NOMO-1 (cell line): ENCODE results near the gene RUFY4.

Experiments used
- DNase-seq, 2 experiments: peaks; one replicate each; lab custom pipeline; 2025; ENCODE audit not compliant: unreplicated experiment in 2 of 2; lab: John Stamatoyannopoulos, UW

Gene RUFY4

DNA sequence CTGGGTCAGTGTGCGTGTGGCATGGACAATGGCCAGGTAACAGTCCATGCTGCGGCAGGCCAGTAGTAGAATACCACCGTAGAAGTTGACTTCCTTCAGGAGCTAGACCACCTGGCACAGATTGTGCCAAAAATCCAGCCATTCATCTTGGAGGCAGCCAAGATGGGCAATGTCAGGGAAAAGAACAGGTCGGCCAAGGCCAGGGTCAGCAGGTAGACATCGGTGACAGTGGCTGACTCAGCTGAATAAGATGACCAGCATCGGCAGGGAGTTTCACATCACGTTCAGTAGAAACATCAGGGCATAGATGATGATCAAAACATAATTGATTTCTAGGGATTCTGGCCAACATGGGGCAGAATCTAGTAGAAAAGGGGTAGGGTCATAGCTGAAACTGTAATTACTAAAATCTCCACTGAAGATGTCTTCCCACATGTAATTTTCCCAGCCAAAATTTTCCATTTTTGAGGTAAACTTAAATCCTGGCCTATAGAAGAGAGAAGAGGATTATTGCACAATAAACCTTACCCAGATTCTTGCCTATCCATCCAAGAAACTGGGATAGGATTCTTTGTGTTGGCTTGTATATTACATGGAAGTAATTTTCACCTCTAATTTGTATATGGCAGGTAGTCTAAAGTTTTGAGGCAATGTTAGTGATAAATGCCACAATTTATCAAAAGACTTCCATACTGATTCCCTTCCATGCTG, 7.9 kb upstream of the RUFY4 start:
- DNase-seq: no peak

DNA sequence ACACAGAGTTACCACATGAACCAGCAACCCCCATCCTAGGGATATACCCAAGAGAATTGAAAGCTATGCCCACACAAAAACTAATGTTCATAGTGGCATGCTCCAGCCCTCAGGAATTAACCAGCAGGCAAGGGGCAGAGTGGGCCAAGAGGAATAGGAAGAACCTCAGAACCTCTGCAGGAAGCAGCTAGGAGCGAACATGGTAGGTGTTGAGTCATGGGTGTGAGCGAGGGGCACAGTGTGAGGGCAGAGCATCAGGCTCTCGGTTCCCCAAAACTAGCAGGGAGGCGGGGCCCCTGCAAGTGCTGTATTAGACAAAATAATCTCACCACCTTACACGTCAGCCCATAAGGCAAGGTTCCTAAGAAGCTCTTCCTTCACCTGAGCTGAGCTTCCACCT, 5.6 kb upstream of the RUFY4 start:
- peak; percentile 81 to 82 for DNase-seq

DNA sequence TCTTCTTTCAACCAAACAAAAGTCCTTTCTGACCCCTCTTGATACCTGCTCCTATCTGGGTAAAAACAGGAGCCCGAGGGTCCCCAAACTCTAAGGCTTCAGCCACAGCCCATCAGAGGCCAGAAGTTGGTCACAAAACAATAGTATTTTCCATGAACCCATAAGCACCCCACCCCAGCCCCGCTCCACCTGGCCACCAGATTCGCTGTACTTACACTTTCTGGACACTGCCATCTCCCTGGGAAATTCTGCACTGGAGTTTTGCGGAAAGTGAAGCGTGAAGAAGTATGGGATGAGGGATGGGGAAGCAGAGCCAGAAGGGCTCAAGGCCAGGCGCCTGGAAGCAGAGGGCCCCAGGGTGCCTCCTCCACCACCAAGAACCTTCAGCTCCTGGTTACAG, 5.2 kb upstream of the RUFY4 start:
- no peak for DNase-seq

DNA sequence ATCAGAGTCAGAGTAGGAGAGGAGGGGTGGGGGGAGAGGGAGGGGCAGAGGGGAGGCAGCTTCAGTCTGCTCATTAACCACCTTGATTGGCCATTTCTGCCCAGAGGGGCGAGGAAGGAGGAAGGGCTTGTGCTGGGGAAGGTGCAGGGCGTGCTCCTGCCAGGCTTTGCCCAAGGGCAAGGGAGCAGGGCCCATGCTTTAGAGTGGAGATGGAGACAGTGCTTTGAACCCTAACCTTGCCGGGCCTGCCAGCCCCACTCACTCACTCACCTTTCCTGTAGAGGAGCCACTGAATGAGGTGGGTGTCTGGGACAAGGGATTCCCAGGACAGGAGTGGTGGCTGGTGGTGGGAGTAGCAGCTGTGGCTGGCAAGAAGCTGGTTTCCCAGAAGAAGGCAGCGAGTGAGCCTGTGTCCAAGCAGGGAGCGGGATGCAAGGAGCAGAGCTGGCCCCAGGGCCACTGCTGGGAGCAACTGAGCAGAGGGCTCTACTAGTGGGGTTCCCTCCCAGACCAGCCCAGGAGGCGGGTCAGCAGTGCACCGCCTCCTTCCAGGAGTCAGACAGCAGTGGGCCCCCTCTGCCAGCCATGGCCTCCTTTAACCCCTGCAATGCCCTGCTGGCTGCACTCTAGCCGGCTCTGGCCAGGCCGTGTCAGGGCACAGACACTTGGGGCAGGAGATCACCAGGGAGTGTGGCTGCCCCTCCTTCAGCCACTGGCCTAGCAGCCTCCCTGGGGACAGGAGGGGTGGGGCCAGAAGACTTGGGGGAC, 3.6 kb upstream of the RUFY4 start:
- DNase-seq: peak; percentile 70 to 72

DNA sequence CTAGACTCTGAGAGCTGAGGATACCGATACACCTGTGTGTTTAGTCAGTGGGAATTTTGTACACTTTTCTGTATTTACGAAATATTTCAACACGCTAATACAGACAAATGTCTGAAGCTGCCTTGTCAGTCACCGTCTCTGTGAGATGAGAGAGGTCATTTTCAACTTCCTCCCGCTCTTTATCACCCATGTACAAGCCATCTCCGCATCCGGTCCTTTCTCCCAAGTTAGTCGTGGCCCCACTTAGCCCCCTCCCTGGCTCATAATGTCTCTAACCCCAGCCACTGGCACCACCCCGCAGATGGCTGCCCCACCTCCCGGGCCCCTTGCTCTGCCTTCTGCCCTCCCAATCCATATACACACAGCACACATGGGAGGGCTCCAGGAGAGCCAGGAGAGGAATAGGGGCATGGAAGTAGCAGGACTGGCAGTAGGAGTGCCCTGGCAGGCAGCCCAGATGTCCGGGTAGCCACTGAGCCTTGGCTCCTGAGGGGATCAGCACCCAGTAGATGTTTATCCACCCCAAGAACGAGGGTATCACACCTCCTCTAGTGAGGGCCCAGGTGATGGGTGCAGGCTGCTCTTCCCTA, 2.0 kb upstream of the RUFY4 start:
- peak; percentile 40 to 63 for DNase-seq

DNA sequence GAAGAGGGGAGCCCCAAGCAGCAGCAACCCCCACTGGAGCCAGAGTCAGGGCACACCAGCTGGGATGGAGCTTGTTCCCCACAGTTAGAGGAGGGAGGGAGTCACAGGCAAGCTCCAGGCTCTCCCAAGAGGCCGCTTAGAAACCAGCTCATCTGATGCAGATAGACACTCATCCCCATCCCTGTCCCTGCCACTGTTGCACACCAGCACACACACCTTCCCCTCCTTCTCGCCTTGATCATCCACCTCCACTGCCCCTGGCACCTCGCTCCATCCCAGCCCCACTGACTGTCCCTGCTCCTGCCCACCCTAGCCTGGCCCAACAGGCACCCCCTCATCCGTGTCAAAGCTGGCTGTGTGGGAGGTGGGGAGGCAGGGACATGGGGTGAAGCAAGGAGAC, 1.5 kb upstream of the RUFY4 start:
- no peak for DNase-seq

DNA sequence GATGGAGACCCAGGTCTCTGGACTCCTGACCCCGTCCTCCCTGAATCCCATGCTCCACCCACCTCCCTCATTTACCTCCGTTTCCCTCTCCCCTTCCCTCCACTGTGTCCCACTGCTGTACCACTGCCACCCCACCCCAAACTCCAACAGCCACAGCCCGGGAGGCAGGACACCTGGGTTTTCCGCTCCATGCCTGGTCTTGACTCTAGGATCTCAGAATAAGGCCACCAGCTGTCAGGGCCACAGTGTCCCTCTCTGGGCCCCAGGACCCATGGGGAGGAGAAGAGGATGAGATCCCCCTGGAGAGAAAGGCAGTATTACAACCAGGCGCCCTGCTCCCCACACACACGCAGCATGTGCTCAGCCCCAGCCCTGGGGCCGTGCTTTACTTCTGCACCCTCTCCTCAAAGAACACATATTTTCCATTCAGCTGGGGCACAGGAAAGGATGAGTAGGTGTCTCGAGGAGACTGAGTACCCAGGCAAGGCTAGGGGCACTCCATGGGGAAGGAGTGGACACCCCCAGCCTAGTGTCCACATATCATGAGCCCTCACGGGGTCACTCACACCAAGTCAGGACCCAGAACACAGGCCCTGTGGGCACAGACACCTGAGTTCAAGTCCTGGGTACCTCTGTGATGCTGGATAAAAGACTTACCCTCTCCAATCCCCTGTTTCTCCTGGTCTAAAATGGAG, 700 bp downstream of the RUFY4 start:
- DNase-seq: no peak

DNA sequence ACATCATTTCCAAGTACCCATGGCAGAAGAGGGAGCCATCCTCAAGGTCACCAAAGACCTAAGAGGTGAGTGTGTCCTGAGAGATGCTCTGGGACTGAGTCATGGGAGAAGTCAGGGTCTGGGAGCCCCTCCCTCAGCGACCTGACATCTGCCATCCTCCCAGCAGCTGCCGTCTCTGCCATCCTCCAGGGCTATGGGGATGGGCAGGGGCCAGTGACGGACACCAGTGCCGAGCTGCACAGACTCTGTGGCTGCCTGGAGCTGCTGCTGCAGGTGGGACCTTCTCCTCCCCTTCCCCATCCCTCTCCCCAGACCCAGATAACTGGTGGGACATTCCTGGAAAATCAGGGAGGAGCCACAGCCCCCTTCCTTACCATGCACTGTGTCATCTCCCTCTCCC, 1.5 kb downstream of the RUFY4 start:
- no peak for DNase-seq

DNA sequence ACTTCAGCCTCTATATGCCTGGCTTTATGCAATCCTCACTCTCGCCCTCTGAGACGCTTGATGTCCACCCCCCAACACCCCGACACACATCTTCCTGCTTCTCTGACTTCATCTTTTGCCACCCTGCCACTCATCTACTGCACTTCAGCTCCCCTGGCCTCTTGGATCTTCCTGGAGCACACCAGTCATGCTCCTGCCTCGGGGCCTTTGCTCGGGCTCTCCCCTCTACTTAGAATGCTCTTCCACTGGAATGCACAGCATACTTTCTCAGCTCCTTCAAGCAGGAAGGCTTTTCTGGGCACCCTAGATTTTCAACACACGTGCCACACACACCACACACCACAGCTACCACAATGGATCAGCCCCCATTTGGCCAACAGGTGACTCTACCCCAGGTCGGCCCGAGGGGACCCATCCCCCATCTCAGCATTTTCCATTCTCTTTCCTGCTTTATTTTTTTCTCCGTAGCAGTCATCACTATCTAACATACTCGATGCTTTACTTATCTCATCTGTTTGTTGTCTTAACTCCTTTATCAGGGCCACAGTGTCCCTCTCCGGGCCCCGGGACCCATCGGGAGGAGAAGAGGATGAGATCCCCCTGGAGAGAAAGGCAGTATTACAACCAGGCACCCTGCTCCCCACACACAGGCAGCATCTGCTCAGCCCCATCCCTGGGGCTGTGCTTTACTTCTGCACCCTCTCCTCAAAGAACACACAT, 2.3 kb downstream of the RUFY4 start:
- no peak for DNase-seq

DNA sequence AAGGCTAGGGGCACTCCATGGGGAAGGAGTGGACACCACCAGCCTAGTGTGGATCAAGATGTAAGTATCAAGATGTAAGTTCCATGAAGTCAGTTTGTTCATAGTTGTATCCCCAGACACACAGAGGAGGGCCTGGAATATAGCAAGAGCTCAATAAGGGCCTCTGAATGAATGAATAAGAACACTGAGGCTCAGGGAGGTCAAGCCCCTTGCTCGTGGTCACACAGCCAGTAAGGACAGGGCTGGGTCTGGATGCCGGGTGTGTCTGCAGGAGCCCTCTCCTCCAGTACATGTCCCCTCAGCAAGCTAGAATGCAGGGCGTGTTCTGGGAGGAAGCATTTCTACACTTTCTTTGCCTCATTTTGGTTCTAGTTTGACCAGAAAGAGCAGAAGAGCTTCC, 2.9 kb downstream of the RUFY4 start:
- no peak for DNase-seq

DNA sequence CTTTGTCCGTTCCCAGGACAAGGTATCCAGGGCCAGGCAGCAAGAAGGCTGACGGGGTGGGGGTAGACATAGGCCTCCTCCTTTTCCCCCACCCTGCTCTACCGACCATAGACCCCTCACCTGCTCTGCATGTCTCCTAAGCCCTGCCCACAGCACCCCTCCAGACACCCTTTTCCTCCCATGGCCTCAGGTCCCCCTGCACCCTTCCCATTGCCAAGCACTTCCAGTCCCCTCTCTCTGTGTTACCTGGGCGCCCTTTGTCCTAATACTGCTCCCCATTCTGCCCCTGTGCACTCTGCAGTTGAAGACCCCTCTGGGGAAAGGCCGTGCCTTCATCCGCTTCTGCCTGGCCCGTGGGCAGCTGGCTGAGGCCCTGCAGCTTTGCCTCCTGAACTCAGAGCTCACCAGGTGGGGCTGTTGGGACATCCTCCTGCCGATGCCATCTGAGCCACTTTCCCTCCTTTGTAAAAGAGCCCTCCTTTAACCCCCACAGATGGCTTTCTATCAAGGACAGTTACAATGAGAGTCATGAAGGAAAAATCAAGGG, 3.5 kb downstream of the RUFY4 start:
- no peak for DNase-seq

DNA sequence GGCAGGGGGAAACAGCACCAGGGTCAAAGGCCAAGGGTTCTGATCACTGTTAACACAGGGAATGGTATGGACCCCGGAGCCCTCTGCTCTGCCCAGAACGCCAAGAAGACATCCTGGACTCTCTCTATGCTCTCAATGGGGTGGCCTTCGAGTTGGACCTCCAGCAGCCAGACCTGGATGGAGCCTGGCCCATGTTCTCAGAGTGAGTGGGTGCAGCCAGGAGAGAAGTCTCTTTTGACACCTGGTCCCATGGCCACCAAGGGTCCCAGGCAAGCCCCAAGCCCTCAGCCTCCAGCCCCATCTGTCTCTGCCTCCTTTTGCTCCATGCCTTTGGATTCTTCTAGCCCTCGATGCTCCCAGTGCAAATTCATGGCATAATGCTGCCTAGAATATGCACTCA, 4.1 kb downstream of the RUFY4 start:
- DNase-seq: no peak

DNA sequence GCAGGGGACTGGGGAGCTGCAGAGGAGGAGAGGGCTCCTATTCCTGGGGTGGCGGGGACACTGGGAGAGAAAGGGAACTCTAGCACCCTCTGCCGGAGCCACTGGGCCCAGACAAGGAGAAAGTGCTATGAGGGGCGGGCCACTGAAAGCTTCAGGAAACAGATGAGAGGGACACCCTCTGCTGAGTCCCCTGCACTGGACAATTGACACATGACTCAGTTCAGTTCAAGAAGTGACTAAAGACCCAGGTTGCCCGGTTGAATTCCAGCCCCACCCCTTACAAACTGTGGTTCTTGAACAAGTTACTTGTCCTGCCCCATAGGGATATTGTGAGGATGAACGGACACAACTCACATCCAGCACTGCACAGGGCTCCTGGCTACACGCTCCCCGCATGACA, 5.0 kb downstream of the RUFY4 start:
- peak; percentile 27 to 35 for DNase-seq

DNA sequence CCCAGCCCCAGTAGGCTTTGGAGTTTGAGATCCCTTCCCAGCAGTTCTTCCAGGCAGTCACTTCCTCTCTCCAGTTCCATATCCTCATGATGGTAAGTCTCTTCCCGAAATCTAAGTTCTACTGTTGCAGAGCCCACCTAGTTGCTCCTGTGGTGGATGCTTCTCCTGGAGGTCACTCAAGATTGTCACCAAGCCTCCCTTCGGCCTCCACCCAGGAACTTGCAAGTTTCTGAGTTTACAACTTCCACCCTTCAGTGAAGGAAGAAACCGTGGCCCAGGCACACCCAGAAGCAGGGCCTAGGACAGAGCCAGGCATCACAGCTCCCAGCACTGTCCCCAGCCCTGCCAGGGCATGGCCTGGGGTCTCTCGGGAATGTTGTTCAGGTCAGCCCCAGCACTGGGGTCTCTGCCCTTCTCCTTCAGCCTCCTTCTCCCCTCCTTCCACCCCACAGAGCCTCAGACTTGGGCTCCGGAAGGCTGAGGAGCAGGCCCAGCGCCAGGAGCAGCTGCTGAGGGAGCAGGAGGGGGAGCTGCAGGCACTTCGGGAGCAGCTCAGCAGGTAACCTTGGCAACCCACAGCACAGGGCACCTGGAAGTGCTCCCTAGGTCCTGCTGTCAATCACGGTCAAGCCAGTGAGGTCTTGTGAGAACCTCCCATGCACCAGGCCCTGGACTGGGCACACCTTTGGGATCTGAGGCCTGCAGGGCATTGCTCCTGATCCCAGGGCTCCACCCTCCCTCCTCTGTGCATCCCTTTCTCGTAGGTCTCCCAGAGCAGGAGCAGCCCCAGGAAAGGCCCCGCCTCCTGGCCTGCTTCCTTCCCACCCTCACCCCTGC, 7.1 kb downstream of the RUFY4 start:
- DNase-seq: no peak

DNA sequence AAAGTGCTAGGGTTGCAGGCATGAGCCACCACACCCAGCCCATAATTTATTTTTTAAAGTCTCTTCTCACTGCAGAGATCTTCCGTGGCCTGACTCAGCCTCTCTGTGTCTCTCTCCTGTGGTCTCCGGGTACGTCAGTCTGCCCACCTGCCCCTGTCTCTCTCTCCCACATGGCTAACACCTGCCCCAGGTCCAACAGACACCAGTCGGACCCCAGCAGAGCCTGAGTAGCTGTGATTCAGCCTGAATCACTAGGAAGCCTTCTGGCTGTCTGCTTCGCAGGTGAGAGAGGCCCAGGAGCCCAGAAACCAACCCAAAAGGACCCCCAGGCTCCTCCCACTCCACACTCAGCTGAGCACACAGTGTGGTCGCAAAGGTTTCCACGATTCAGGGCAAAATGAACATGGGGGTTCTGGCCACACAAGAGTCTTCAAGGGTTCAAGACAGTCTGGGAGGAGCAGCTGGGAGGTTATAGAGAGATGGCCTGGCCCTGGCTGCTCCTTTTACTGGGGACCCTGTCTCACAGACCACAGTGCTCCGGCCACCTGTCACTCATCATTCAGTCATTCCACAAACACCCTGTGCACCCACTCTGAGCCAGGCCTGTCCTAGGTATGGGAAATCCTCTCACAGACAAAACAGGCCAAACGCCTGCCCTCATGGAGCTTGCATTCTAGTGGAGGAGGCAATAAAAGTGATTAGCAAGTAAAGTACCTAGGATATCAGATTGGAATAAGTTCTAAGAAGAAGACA, 8.6 kb downstream of the RUFY4 start:
- DNase-seq: no peak

DNA sequence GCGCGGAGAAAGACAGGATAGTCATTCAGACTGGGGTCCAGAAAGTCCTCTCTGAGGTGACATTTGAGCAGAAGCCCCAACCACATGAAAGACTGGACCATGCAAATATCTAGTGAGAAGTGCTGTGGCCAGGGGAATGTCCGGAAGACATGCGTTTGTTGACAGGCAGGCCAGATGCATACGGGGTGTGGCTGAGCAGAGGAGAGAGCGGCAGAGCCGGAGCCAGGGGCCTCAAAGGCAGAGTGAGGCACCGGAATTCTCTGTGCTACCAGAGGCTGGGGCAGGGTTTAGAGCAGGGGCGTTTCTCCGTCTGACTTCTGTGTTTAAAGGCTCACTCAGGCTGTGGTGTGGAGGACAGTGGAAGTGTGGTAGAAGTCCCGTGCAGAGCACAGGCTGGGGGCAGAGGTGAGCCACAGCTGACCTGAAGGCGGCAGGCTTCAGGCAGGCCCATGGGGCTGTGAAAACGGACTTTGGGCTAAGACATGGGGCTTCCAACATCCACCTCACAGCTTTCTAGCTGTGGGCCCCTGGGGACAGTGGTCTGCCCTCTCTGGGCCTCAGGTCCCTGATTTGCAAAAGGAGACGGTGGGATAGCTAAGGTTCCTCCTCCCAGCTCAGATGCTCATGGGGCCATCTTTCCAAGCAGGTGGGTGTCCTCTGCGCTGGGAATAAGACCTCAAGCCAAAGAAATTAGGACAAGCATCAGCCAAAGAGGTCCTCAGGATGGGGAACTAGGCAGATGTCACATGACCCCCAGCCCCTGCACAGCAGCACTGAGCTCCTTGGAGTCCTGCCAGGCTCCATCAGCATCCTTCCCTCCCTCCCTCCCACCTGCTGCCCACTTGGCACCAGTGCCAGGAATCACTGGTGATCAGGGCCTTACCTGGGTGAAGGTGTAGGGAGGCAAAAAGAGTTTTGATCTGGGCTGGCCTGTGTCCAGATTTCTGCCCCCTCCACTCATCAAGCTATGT, 11.2 kb downstream of the RUFY4 start:
- no peak for DNase-seq

DNA sequence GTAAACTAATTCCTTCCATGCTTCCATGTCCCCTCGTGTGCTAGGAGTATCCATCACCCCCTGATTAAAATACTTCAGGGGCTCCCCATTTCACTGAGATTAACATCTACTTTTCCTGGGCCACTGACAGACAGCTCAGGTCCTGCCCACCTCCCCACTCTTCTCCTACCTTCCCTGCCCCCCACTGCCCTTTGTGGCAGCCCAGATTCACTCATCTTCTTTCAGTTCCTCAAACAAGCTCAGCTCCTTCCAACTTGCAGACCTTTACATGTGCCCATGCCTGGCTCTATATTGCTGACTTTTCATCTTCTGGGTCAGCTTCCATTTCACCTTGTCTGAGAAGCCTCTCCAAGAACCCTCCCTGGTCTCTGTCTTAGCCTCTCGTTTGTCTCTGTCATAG, 12.0 kb downstream of the RUFY4 start:
- peak; percentile 68 to 74 for DNase-seq

DNA sequence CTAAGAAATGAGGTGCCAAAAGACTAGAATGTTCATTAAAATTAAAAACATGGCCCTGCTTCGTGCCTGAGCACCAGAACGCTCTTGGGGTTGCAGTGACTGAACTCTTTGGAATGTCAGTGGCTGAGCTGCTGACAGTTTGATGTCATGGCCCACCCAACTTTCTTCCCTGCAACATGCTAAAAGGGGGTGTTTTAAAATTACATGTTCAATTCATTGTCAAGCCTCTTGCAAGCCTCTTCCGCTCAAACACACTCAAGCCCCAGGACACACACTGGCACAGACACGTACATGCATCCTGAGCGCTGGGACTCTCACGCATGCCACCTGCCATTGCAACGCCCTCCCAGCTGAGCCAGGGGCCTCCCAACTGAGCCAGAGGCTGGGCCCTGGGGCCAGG, 12.6 kb downstream of the RUFY4 start:
- DNase-seq: no peak
